ENCODE results near the gene ACOT8.
"Not testable (repeated sequence)": the region's sequence is repeated elsewhere in the genome, so short reads cannot be mapped to it uniquely, and the experiment has no call there.

ACOT8 gene

DNA sequence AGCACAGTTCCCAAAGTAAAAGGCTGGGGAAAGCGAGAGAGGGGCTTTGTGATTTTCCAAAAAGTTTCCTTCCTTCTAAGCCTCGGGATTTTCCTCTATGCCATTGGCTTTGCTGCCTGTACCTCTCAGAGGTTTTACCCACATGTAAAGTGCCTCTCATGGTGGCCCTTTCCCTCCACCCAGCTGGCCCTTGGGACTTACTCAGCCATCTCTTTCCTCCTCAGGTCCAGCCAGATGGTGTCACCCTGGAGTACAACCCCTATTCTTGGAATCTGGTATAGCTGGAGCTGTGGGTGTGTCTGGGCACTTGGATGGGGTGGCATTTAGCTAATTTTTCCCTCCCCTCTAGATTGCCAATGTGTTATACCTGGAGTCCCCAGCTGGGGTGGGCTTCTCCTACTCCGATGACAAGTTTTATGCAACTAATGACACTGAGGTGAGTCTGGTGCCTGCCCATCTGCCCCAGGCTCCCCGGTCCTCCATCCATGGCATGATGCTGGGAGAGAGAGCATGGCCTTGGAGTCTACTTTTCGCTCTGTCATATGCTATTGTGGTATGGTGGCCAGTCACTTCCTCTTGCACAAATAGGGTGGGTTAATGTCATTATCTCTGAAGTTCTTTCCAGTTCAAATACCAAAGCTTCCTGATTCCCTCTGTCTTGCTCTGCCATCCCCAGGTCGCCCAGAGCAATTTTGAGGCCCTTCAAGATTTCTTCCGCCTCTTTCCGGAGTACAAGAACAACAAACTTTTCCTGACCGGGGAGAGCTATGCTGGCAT lies 35.0 kb upstream of the ACOT8 start:
- H3K36me3 Mint-ChIP-seq (ENCODE audit: low read depth) = peaks cover 62% of the 10 kb centered on the region
- peak overlapping the region; percentile 87 for H3K4me3 Mint-ChIP-seq
- H3K27ac Mint-ChIP-seq = peak overlapping the region; percentile 84
- DNase-seq = no peak
- H3K27me3 Mint-ChIP-seq = no peaks in the 10 kb centered on the region
- H3K4me1 Mint-ChIP-seq (ENCODE audit: low read depth) = peaks cover 41% of the 10 kb centered on the region
- H3K9me3 Mint-ChIP-seq = no peaks in the 10 kb centered on the region

DNA sequence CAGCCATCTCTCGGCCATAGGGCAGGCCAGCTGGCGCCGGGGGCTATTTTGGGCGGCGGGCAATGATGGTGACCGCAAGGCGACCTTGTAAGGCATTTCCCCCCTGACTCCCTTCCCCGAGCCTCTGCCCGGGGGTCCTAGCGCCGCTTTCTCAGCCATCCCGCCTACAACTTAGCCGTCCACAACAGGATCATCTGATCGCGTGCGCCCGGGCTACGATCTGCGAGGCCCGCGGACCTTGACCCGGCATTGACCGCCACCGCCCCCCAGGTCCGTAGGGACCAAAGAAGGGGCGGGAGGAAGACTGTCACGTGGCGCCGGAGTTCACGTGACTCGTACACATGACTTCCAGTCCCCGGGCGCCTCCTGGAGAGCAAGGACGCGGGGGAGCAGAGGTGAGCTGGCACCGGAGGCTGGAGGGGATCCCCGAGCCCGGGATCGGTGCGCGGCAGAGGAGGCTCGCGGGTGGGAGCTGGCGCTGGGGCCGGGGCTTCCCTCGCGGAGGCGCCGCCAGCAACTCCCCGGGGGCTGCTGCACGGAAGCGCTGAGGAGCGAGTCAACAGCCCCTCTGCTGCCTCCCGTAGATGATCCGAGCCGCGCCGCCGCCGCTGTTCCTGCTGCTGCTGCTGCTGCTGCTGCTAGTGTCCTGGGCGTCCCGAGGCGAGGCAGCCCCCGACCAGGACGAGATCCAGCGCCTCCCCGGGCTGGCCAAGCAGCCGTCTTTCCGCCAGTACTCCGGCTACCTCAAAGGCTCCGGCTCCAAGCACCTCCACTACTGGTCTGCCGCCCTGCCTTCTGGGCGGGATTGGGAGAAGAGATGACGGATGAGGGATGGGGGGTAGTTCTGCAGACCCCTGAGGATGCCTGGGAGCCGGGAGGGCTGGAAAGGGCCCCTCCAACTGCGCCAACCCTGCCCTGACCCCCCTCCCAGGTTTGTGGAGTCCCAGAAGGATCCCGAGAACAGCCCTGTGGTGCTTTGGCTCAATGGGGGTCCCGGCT lies 34.1 kb upstream of the ACOT8 start, which contains the start of the genes CTSA and NEURL2:
CTSA (plus strand) TSS at position 351 of the 999 bp plus-strand sequence; CDS start at position 585, 234 bp downstream.
NEURL2 (minus strand) TSS at position 224 of the 999 bp plus-strand sequence; CDS start at position 7, 217 bp downstream.
- H3K9me3 Mint-ChIP-seq = no peaks in the 10 kb centered on the region
- peak within 1 kb of the TSS; percentile 95 for H3K27ac Mint-ChIP-seq
- DNase-seq = peak; percentile 91
- H3K27me3 Mint-ChIP-seq = no peaks in the 10 kb centered on the region
- H3K4me3 Mint-ChIP-seq = peak within 1 kb of the TSS; percentile 87
- peaks cover 59% of the 10 kb centered on the region for H3K36me3 Mint-ChIP-seq (ENCODE audit: low read depth)
- peaks cover 44% of the 10 kb centered on the region for H3K4me1 Mint-ChIP-seq (ENCODE audit: low read depth)

DNA sequence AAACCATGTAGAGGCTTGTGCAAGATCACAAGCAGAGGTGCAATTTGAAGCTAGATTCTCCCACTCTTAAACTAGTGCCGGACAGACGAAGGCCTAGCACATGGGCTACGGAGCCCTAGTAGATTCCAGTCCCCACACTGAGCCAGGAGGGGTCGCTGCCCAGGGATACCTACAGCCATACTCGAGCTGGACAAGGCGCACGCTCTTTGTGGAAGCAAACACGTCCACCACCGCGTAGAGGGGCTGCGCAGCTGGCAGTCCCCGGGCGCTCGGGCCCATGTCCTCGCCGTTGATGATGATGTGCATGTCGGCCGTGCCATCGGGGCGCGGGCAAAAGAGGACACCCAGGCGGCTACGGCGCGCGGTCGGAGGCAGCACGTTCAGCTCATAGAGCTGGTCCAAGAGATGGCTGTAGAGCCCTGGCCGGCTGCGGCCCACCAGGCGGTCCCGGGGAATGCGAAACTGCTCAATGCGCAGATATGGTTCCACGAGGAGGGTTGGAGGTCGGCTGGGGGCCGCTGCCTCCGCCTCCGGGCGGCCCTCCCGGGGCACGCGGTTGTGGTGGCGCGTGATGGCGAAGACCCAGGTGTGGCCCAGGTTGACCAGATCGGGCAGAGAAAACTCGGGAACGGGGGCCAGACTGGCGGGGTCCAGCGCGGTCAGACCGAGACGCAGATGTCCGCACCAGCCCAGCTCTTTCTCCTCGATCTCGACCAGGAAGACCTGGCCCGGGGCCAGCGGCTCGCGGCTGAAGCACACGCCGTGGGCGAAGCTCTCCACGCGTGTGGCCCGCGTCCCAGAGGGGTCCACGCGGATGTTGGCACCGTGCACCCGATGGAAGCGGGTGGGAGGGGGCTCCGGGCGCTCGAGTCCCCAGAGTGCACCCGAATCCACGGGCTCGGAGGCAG lies 33.1 kb upstream of the ACOT8 start:
- H3K9me3 Mint-ChIP-seq = no peaks in the 10 kb centered on the region
- peaks cover 51% of the 10 kb centered on the region for H3K4me1 Mint-ChIP-seq (ENCODE audit: low read depth)
- H3K36me3 Mint-ChIP-seq (ENCODE audit: low read depth) = peaks cover 52% of the 10 kb centered on the region
- H3K27me3 Mint-ChIP-seq = no peaks in the 10 kb centered on the region
- peak overlapping the region; percentile 87 for H3K4me3 Mint-ChIP-seq
- H3K27ac Mint-ChIP-seq = peak overlapping the region; percentile 95
- peak; percentile 70 for DNase-seq

DNA sequence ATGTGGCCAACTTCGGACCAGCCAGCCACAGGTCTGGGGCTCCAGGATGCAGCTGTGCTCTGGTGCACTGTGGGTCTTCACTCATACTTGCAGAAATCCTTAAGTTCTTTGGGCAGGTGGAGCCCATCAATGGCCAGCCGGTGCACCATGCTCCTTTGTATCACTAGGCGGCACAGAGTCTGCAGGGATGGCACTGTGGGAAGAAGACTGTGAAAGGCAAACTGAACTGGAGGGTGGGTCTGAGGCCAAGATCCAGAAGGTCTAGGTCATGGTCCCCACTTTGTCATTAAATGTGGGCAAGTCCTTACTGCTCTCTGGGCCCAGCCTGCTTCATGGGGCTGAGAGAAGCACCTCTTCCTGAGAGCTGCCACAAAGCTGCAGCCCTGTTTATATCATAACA lies 31.5 kb upstream of the ACOT8 start:
- H3K27me3 Mint-ChIP-seq = no peaks in the 10 kb centered on the region
- H3K27ac Mint-ChIP-seq = no peak overlapping the region
- no peak for DNase-seq
- H3K9me3 Mint-ChIP-seq = no peaks in the 10 kb centered on the region
- peaks cover 47% of the 10 kb centered on the region for H3K36me3 Mint-ChIP-seq (ENCODE audit: low read depth)
- no peak overlapping the region for H3K4me3 Mint-ChIP-seq
- peaks cover 62% of the 10 kb centered on the region for H3K4me1 Mint-ChIP-seq (ENCODE audit: low read depth)

DNA sequence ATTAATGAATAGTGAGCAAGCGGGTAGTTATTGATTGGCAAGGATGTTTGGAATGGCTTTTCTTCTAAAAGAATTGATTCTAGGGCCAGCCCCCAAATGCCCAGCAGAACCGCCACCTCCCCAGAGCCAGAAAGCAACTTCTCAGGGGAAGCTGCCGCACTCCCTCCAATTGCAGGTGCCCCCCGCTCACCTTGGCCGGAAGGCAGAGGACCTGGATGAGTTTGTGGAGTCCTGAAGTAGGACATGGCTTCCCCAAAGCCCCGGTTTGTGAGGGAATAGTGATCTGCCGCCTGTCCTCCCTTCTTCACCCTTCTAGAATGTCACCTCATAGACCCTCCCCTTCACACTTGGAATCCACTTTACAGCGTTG lies 30.1 kb upstream of the ACOT8 start, which contains the start of gene SPATA25:
SPATA25 (minus strand) TSS at position 277 of the 370 bp plus-strand sequence; CDS start at position 245, 32 bp downstream.
- peaks cover 47% of the 10 kb centered on the region for H3K36me3 Mint-ChIP-seq (ENCODE audit: low read depth)
- no peak within 1 kb of the TSS for H3K4me3 Mint-ChIP-seq
- H3K4me1 Mint-ChIP-seq (ENCODE audit: low read depth) = peaks cover 62% of the 10 kb centered on the region
- no peaks in the 10 kb centered on the region for H3K27me3 Mint-ChIP-seq
- H3K9me3 Mint-ChIP-seq = no peaks in the 10 kb centered on the region
- H3K27ac Mint-ChIP-seq = peak within 1 kb of the TSS; percentile 71
- DNase-seq = no peak

DNA sequence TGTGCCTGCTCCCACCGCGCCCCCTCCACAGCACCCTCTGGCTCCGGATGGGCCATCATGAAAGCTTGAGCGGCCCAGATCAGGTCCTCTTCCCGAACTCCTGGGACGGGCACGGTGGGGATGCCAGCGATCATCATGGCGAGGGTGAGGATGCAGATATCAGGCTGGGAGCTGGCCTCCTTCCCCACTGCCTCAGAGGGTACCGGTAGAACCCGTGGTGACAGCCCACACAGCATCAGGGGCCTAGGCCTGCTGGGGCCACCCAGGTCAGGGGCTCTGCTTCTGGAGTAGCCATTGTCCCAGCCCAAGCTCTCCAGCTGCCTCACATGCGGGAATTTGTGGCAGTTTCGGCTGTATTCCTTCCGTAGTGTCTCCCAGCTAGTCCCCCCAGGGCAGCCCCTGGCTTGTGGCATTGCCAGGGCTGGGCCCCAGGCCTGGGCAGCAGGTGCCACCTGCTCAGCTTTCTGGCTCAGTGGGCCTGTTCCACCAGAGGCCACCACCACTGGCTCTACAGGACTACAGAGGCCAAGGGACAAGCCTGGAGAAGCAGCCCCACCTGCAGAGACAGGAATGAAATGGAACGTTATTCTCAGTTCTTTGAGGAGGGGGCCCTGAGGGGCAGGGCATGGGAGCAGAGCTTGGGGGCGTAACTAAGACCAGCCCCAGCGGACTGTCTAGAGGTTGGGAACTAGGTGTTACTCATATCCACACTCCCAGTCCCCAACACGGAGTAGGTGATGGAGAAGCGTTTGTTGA lies 29.6 kb upstream of the ACOT8 start:
- no peak for DNase-seq
- Mint-ChIP-seq H3K4me1 (ENCODE audit: low read depth) (peaks cover 63% of the 10 kb centered on the region), H3K4me3 (no peak overlapping the region), H3K36me3 (ENCODE audit: low read depth) (peaks cover 48% of the 10 kb centered on the region), H3K27ac (peak overlapping the region; percentile 71), H3K9me3 (no peaks in the 10 kb centered on the region), H3K27me3 (no peaks in the 10 kb centered on the region)

DNA sequence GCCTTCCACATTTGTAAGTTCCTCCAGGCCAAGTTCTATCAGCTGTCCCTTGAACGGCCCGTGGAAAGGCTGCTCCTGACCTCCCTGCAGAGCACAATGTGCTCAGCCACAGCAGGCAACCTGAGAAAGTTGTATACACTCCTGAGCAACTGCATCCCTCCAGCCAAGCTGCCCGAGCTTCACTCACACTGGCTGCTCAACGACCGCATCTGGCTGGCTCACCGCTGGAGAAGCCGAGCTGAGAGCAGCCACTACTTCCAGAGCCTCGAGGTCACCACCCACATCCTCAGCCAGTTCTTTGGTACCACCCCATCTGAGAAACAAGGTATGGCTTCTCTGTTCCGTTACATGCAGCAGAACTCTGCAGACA lies 25.9 kb upstream of the ACOT8 start:
- peaks cover 44% of the 10 kb centered on the region for H3K36me3 Mint-ChIP-seq (ENCODE audit: low read depth)
- no peaks in the 10 kb centered on the region for H3K27me3 Mint-ChIP-seq
- no peaks in the 10 kb centered on the region for H3K9me3 Mint-ChIP-seq
- H3K4me1 Mint-ChIP-seq (ENCODE audit: low read depth) = peaks cover 56% of the 10 kb centered on the region
- DNase-seq = no peak
- H3K4me3 Mint-ChIP-seq = no peak overlapping the region
- peak overlapping the region; percentile 56 for H3K27ac Mint-ChIP-seq

DNA sequence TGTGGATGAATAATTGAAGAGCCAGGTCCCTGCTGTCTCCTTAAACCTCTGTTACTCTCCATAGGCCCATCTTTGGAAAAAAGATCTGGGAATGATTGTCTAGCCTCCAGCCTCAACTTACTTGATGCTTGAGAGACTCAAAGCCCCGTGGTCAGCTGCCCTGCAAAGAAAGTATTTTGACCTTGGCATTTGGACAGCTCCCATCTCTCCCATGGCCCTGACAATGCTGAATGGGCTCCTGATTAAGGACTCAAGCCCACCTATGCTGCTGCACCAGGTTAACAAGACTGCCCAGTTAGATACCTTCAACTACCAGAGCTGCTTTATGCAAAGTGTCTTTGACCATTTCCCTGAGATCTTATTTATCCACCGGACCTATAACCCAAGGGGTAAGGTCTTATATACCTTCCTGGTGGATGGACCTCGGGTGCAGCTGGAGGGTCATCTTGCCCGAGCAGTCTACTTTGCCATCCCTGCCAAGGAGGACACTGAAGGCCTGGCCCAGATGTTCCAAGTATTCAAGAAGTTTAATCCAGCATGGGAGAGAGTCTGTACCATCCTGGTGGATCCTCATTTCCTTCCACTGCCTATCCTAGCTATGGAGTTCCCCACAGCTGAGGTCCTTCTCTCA lies 25.4 kb upstream of the ACOT8 start:
- H3K9me3 Mint-ChIP-seq = no peaks in the 10 kb centered on the region
- DNase-seq = no peak
- H3K4me1 Mint-ChIP-seq (ENCODE audit: low read depth) = peaks cover 54% of the 10 kb centered on the region
- peak overlapping the region; percentile 65 for H3K27ac Mint-ChIP-seq
- H3K4me3 Mint-ChIP-seq = peak overlapping the region; percentile 57
- no peaks in the 10 kb centered on the region for H3K27me3 Mint-ChIP-seq
- peaks cover 48% of the 10 kb centered on the region for H3K36me3 Mint-ChIP-seq (ENCODE audit: low read depth)

DNA sequence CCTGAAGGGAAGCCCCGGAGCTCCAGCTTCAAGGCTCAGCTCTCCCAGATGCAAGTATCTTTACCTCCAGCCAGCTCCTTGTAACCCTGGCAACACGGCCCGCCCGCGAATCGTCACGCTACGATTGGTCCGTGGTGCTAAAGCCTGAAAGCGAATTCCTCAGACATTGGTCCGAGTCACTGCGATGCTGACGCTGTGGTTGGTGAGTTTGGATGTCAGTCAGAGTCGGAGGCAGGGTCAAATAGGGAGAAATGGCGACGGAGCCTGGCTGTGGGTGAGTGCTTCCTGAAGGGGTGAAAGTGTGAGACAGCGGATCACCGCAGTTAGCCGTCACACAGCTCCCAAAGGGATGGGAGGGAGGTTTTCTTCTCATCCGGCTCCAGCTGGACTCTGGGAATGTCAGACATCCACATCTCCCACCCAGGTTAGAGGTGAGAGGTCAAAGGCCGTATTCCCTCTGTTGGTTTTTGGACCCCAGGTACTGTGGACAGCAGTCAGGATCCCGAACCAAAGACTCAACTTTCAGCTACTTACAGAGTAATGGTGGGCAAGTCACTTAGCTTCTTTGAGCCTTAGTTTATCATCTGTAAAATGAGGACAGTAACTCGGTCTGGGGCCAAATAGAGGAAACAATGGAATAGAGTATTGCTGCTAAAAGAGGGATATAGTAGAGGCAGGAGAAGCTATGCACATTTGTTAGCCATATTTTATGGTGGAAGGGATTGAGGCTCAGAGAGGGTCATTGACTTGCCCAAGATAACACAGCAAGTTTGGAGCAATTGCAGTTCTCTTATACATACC lies 24.0 kb upstream of the ACOT8 start, which contains the start of gene ZSWIM1:
ZSWIM1 (plus strand) TSS at position 240 of the 801 bp plus-strand sequence. CDS start 1,366 bp downstream, outside the sequence.
- Mint-ChIP-seq H3K27ac (peak within 1 kb of the TSS; percentile 98), H3K36me3 (ENCODE audit: low read depth) (peaks cover 52% of the 10 kb centered on the region), H3K9me3 (no peaks in the 10 kb centered on the region), H3K4me3 (peak within 1 kb of the TSS; percentile 95), H3K4me1 (ENCODE audit: low read depth) (peaks cover 48% of the 10 kb centered on the region), H3K27me3 (no peaks in the 10 kb centered on the region)
- DNase-seq = peak; percentile 98

DNA sequence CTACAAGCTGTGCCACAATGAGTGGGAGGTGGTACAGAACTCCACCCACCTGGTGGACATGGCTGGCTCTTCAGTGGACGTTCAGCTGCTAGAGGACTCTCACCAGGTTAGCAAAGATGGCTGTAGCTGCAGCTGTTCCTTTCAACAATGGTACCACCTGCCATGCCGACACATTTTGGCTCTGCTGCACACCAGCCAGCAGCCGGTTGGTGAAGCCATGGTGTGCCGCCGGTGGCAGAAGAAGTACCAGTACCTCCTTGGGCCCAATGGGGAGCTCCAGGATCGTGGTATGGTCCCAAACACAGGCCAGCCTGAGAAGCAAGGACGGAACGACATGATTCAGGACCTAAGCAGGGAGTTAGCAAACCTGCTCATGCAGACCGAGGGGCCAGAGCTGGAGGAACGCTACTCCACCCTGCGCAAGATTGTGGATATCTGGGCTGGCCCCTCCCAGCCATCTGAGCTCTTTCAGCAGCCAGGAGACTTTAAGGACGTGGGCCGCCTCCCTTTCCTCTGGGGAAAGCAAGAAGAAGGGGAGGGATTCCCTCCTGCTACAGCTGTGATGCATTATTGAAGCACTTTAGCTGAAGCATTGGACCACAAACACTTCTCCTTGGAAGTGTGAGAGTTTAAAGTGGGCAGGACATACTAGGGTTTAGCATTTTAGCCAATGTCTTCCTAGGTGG lies 21.0 kb upstream of the ACOT8 start:
- Mint-ChIP-seq H3K27ac (no peak overlapping the region), H3K9me3 (no peaks in the 10 kb centered on the region), H3K27me3 (no peaks in the 10 kb centered on the region), H3K4me1 (ENCODE audit: low read depth) (peaks cover 22% of the 10 kb centered on the region), H3K36me3 (ENCODE audit: low read depth) (peaks cover 36% of the 10 kb centered on the region), H3K4me3 (no peak overlapping the region)
- DNase-seq = no peak

DNA sequence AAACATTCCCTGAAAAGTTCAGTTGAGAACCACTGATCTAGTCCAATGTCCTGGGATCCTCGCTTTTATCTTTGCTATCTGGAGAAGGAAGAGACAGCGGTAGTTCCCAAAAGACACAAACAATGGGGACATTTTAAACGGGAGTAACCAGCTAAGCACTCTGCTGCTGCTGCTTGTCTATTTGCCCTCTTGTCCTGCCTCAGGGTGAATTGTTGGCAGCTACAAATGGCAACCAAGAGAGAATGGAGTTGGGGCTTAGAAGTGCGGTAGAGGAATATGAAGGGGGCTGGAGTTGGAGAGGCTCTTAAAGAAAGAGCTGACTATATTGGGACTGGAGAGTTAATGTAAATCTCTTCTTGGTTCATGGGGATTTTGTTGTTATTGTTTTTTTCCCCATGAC lies 17.4 kb upstream of the ACOT8 start:
- no peak for DNase-seq
- H3K27me3 Mint-ChIP-seq = no peaks in the 10 kb centered on the region
- no peaks in the 10 kb centered on the region for H3K4me1 Mint-ChIP-seq (ENCODE audit: low read depth)
- H3K27ac Mint-ChIP-seq = no peak overlapping the region
- H3K36me3 Mint-ChIP-seq (ENCODE audit: low read depth) = peaks cover 19% of the 10 kb centered on the region
- H3K4me3 Mint-ChIP-seq = no peak overlapping the region
- H3K9me3 Mint-ChIP-seq = no peaks in the 10 kb centered on the region

DNA sequence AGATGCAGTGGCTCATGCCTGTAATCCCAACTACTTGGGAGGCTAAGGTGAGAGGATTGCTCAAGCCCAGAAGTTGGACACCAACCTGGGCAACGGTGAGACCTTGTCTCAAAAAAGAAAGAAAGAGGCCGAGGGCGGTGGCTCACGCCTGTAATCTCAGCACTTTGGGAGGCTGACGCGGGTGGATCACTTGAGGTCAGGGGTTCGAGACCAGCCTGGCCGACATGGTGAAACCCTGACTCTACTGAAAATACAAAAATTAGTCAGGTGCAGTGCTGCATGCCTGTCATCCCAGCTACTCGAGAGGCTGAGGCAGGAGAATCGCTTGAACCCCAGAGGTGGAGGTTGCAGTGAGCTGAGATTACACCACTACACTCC lies 16.9 kb upstream of the ACOT8 start:
- peaks cover 19% of the 10 kb centered on the region for H3K36me3 Mint-ChIP-seq (ENCODE audit: low read depth)
- DNase-seq; H3K9me3 Mint-ChIP-seq; H3K4me3 Mint-ChIP-seq; H3K4me1 Mint-ChIP-seq (ENCODE audit: low read depth); H3K27ac Mint-ChIP-seq; H3K27me3 Mint-ChIP-seq: not testable (repeated sequence)
